HG02763 (cell line): ENCODE measurements around the gene FIBIN.
"Not testable (repeated sequence)": the region's sequence is repeated elsewhere in the genome, so short reads cannot be mapped to it uniquely, and the experiment has no call there.

ENCODE experiments used
- ATAC-seq: cut with Tn5 transposase; IDR thresholded peaks from one replicate; pipeline ENCODE4 v1.9.1; 2021; ENCODE audit warnings: mild to moderate bottlenecking, moderate library complexity; ENCODE audit not compliant: unreplicated experiment

FIBIN gene

DNA sequence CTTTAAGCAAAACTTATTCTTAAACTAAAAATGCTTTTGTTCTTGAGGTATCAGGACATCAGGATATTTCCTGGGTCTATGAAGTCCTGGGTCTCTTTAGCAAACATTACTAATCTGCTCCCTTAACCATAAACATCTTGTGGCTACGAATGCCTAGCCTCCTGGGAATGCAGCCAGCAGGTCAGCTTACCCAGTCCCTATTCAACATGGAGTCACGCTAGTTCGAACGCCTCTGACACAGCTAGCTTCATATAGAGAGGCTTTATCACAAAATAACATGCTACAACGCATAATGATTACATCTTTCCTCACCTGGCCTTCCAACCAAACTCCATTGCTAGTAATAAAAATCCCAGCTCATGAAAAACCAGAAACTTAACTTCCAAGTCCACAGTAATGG is 17.5 kb upstream of the FIBIN start:
- ATAC-seq, result no peak

DNA sequence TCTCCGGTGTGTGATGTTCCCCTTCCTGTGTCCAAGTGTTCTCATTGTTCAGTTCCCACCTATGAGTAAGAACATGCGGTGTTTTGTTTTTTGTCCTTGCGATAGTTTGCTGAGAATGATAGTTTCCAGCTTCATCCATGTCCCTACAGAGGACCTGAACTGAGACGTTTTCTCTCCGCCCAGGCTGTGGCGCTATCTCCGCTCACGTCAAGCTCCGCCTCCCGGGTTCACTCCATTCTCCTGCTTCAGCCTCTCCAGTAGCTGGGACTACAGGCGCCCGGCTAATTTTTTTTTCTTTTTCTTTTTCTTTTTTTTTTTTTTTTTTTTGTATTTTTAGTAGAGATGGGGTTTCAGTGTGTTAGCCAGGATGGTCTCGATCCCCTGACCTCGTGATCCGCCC is 16.7 kb upstream of the FIBIN start:
- ATAC-seq, result not testable (repeated sequence)

DNA sequence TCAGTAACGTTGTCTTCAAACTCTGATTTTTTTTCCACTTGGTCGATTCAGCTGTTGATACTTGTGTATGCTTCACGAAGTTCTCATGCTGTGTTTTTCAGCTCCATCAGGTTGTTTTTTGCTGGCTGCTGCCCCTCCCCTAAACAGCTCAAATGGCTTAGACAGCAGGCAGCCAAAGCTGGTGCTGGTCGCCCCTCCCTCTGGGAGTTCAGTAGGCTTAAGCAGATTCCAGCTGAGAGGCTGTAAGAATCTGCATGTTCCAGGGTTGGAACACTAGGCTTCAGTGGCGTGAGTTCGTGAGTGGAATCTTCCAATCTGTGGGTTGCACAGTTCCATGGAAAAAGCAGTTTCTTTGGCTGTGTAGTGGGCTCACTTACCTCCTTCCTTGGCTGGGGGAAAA is 10.3 kb upstream of the FIBIN start:
- no peak for ATAC-seq

DNA sequence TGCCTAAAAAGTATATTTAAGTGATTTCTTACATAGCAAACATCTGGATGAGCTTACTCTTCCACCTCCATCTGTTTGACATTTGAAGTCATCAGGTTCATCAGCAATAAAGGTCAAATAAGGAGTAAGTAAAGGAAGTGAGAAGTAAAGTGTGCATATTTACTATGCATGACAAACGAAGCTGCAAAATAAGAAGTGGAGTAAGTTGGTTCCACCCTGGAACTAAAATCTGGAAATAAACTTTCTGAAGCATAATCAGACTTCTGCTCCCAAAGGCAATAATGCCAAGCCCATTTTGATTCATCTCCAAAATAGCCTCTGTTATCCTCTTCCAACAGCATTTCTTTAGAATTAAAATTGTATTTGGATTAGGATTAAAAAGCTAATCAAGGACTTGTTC is 8.4 kb upstream of the FIBIN start:
- no peak for ATAC-seq

DNA sequence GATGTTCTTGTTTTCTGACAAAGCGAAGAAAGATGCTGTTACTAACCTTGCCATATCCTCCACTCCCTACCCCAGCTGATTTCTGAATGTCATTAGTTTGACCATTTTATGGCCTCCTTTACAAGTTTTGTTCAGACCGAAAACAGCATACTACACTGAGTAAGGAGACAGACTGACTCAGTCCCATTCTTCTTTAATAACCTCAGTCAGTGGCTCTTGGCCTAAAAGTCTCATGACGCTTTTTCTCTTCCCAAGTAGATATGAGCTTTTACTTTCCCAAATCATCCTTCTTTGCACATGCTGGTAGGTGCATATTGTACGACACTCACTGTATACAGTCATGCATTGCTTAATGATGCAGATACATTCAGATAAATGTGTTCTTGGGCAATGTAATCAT is 8.0 kb upstream of the FIBIN start:
- no peak for ATAC-seq

DNA sequence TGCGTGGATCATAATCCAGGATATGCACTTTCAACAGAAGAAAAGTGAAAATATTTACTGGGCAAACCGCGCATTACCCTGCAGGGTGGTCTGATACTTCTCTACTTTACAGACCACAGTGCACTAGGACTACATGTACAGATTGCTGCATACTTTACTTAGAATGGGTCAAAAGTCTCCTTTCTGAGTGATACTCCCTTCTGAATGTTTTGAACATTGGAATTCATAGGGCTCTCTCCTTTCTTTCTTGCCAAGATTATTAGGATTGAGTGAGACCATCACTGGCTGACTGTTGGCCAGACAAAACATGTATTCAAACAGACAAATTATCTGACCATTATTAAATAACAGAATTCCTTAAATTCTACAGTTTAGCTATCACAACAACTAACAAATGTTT is 6.6 kb upstream of the FIBIN start:
- no peak for ATAC-seq

DNA sequence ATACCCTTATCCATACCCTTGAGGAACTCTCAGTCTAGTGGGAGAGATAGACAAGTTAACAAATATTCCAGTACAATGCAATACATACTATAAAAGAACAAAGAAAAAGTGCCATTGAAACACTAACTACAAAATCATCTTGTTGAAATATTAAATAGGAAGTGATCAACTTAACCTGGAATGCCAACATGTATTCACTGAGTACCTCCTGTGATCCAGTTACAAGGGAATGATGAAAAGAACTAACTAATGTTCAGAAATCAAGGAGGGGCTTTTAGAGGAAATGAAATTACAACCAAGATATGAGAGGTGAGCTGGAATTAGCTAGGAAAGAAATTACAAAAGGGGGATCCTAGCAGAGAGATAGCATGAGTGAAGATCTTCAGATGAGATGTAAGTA is 6.2 kb upstream of the FIBIN start:
- no peak for ATAC-seq

DNA sequence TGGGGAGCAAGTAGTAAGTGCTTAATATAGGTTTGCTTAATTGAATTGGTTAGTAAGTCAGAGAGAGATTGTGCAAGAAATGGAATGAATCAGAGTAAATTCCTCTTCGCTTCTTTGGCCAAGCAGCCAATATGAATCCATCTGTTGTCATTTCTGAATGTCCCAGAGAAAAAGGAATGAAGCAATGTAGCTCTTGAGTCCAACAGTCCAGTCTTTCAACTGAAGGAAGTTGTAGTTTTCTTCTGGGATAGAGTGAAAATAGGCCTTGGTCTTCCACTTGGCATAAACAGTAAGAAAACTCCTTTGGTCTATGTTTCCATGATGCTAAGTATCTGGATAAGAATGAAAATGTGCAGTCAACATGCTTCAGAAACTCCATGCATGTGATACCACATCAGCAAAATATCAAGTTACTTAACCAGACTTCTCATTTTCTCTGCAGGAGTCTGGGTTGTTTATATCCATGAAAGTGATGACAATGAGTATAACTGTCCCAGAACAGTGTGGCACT is 1.8 kb upstream of the FIBIN start:
- no peak for ATAC-seq

DNA sequence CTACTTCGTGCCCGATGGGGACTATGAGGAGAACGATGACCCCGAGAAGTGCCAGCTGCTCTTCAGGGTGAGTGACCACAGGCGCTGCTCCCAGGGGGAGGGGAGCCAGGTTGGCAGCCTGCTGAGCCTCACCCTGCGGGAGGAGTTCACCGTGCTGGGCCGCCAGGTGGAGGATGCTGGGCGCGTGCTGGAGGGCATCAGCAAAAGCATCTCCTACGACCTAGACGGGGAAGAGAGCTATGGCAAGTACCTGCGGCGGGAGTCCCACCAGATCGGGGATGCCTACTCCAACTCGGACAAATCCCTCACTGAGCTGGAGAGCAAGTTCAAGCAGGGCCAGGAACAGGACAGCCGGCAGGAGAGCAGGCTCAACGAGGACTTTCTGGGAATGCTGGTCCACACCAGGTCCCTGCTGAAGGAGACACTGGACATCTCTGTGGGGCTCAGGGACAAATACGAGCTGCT is 751 bp downstream of the FIBIN start:
- ATAC-seq, result no peak

DNA sequence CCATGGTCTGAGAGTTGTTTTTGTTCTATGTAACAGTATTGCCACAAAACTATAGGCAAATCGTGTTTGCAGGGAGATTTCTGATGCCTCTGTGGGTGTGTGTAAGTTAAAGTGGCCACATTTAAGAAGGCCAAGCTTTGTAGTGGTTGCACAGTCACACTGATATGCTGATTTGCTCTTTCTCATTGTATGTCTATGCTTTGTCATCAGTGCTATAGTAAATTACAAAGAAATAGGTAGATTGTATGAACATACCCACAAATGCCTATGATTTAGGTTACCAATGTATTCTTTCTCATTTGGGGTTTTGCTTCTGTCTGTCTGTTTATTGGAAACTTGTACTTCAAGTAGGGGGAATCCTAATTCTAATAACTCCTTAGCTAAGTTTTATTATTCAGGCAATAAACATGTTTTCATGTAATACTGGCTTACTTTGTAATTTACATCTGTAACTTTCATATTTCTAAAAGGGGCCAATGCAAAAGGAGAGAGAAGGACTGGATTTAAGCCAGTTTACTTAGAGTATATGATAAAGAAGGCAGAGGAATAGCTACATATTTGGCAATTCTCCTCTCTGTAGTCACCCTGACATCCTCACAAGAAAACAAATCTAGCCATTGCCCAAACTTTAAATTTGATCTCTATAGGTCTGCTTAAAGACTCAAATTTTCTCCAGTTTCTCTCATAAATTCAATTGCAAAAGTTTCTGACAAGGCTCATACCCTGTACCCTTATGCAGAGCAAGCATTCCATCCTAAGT is 2.0 kb downstream of the FIBIN start:
- no peak for ATAC-seq

DNA sequence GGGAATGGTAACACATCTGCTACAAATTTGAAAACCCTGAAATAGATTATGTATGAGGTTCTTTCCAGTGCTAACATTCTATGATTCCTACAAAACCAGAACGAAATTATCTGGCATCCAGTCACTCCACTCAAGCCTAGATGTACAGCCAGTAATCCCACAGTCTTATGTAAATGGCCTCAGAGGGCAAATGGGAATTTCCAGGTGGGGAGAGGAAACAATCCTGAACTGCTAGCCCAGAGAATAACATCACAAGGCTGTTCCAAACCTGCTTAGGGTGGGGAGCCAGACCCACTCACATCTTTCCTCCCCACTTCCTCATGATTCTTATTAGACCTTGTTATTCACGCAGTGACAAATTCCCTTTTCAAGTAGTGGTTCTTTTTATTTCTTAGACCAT is 3.5 kb downstream of the FIBIN start:
- no peak for ATAC-seq

DNA sequence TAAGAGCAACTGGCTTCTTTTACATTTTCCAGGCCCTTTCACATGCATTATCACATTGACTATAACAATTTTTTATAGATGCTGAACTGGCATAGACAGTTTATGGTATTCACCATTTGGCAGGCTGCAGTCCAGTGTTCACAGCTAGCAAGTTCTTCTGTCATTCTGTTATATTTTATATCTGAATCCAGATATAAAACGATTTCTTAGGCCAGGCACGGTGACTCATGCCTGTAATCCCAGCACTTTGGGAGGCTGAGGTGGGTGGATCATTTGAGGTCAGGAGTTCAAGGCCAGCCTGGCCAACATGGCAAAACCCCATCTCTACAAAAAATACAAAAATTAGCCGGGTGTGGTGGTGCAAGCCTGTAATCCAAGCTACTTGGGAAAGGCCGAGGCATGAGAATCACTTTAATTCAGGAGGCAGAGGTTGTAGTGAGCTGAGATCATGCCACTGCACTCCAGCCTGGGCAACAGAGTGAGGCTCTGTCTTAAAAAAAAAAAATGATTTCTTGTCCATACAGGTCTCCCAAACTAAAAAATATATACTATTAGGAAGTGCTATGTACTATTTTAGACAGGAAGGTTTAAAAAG is 7.3 kb downstream of the FIBIN start:
- ATAC-seq, result not testable (repeated sequence)

DNA sequence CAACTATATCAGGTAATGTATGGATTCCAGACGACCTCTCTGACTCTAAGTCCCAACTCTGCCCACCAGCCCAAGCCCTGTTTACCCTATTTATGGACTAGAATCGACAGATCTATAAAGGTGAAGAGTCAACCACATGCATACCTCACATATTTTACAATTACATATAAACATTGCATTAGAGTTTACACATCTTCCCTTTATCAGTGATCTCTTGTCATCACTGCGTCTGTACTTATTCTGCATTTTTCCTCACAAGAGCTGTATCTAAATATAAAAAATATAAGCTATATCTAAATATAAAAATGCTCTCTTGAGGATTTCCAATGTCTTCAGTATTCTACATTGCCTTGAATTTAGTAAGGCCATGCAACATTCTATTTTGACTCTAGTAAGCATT is 8.5 kb downstream of the FIBIN start:
- ATAC-seq, result no peak

DNA sequence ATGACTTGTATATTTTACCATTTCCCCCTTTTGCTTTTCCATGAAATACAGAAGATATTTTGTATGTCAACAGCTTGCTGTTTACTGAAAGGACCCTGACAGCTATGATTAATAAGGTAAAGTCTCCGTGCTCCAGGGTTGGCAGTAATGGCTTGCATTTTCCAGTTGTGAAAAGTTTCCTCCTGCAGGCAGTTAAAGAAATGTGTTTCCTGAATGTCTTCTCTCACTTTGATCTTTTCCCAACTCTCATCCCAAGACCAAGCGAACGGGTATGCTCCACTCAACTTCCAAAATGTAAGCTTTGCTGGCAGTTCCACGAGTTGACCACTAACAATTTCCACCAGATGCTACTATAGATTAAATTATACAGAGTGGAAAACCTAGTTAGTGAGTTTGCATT is 8.9 kb downstream of the FIBIN start:
- ATAC-seq, result no peak

DNA sequence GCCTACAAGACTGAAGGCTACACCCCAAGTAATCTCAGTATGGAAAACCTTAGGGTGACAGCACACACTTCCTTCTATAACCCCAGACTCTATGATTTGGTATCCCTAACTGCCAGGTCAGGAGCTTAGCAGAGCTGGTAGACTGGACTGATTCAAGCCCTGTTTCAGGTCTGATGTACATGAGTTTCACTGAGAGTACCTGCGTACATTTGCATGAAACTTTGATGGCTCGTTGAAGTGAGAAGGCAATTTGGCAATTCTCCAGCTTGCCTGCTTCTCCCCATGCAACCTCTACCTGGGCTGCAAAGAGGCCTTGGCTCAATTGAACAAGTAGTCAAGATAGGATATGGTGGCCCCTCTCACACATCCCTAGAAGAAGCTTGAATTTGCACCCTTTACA is 10.2 kb downstream of the FIBIN start:
- no peak for ATAC-seq

DNA sequence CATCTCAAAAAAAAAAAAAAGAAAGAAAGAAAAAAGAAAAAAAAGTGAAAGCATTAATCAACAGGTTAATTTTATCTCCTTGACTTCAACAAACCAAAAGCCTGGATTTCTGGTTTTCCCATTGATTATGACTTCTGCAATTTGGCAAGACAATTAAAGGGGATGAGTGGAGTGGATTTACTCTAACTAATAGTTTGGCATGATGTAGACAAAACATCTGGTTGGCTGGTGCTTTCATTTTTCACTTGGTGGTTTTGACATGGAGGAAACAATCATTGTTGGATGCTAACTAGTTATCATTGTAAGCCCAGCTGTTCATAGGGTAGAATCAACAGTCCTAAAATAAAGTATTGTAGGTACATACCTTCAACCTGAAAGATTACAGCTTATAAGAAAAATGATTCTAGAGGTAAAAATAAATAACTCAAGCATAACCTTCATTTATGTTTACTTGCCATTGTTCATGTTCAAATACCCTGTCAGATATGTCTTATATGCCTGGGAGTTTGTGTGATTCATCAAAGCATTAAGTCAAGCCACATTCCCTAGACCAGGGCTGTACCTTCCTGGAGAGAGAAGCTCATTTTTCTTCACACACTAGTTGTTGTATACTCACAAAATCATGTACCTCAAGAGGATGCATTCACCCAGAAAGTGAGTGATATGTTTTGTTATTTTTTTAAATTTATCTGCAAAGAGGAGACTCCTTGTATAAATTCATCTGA is 15.1 kb downstream of the FIBIN start:
- no peak for ATAC-seq

DNA sequence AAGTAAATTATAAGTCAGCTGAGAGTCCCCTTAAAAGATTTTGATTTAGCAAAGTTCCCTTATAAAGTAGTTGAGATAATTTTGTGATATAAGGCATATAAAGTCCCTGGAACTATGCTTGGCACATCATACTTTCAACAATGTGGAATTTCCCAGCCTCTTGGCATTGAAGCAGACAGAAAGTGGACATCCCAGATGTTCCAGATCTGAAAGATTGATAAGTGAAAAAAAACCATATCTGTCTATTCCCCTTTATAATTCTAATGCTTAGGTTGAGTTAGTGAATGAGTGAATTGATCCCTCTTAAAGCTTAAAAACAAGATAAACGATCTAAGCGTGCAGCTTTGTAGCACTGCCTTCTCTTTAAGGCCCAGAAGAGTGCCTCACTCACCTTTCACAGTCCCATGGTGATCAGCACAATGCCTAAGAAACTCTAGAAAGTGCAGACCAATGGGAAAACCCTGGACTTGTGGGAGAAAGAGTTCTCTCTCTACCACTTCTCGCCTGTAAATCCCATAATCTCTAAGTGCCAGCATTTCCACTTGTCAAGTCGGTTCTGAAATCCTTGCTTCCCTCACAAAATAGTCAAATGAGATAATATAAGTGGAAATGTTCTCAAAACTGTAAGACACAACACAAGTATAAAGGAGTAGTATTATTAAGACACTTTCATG is 17.8 kb downstream of the FIBIN start:
- no peak for ATAC-seq

DNA sequence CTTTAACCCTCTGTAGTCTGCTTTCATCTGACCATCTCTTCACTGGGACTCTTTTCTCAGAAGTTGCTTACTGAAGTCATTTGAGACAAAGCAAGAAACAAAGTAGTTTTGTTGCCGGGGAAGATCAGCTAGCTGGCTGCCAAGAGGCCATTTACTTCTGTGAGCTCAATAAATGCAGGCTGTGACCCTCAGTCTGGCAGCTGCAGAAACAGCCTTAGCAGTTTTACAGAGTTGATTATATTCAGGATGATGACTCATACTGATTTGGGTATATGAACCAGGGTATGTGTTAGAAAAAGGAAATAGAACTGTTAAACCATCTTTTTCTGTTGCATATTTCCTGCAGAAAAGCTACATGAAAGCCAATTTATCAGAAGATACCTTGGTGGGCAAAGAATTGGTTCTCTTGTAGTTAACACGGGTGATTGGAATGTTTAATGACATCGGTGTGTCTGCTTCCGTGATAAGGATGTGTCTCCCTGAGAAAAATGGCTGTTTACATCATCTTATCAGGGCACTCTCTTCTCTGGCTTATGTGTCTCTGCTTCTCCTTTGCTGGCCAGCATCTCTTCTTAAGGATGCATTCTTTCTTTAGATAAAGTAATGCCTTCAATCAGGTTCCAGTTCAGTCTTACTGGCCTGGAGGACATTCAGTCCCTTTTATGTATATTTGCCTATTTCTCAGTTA is 18.5 kb downstream of the FIBIN start:
- no peak for ATAC-seq

DNA sequence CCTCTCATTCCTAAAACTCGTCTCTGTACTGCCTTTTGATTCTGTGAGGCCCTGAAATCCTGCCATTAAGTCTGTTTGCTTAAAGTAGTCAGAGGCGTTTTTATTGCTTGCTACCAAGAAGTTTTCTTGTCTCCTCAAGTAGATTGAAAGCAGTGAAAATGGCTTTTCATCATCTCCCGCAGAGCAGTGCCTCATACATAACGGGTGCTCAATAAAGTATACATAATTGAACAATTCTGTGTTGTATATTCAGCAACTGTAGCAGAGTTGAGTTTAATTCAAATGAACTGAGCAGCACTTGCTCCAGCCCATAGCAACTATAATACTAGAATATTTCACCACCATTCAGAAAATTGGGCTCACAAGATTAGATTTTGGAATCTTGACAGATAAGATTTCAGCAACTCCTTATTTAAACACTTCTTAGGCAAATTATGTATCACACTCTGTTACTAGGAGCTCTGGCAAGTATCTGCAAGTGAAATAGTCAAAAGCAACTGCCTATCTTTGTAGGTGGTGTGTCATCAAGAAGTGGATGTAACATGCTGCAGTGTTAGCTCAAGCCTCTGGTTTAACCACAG is 20.0 kb downstream of the FIBIN start:
- ATAC-seq, result no peak

DNA sequence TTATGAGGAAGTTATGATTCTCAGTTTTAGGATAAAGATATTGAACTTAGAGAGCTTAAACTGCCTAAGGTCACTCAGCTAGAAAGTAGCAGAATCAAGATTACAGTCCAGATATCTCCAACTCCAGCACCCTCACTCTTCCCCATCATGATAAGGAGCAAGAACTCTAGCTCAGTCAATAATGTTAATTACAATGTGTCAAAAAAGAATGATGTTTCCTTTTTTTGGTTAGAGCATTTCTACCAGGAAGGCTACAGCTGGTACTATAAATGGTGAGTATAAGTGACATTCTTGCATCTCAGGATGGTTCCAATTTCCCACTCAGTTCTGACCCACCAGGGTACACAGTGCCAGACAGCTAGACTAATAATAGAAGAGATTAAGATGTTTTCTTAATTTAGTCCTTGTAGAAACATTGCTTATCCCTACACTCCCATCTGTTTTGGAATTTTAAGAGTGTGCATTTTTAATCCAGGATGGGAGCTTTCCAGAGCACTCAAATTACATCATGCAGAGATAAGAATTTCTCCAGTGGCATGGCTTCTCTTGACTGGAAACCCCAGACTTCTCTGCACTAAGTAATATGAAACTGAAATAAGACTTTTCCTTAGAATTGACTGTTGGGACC is 25.1 kb downstream of the FIBIN start:
- ATAC-seq, result no peak
